ENCODE measurements around the gene PFKFB2.

The PFKFB2 gene

GRCh38 chr1:207052911-207053769 lies at the start of gene PFKFB2:
TSS of gene PFKFB2 (plus strand) at chr1:207053275. CDS start at chr1:207054718, 1,443 bp downstream.
- DNase-seq: peak; percentile 91

GRCh38 chr1:207004931-207005830 lies 47.9 kb upstream of the PFKFB2 start:
- DNase-seq: peak; percentile 58

- DNase-seq: no peak
Observed at GRCh38 chr1:207006083-207006482, 47.0 kb upstream of the PFKFB2 start.

GRCh38 chr1:207006914-207007313 lies 46.2 kb upstream of the PFKFB2 start:
- DNase-seq: no peak

- no peak for DNase-seq
Observed at GRCh38 chr1:207007352-207008033, 45.6 kb upstream of the PFKFB2 start.

- DNase-seq: no peak
Observed at GRCh38 chr1:207009182-207009850, 43.8 kb upstream of the PFKFB2 start.

GRCh38 chr1:207009945-207010344 lies 43.1 kb upstream of the PFKFB2 start:
- DNase-seq: no peak

DNA sequence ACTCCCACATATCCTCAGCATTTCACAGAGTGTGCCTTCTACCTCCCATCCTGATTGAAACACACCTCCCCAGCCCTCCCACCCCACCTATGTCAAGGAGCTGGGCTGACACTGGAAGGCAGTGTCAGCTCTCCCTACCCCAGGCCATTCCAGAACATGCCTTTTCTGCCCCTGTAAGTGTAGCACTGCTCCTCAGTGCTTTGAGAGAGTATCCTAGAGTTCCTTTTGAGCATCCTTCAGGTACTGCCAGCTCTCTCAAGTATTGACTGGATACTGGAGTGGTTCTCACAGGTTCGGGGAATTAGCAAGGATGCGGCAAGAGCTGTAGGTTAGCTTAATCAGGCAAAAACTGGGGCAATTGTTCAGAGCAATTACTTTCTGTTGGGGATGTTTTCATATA lies 42.3 kb upstream of the PFKFB2 start:
- no peak for DNase-seq

DNA sequence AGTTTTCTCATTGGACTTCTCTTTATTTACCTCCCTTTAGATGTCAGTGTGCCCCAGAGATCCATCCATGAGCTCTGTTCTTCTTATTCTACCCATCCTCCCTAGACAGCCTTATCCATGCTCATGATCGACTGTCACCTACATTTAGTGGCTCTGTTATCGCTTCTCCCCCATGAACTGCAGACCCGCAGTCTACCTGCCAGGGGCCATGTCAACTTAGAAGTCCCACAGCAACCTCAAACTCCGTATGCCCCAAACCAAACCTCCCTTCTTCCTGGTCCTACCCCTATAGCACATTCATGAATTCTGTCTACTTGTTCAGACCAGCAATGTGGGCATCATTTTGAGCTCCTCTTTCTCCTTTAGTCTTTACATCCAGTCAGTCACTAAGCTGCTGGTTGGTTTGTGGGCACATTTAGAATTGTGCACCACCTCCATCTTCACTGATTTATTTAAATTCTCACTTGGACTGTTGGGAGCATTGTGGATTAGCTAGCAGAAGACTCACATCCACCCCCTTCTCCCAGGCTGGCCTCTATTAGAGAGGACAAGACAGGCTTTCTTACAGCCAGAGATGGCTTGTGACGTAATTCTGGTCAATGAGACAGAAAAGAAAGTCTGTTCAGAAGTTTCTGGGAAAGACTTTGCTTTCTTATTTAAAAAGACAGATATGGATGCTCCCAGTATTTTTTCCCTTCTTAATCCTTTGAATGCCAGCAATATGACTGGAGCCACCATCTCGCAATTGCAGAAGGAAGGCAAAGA lies 39.6 kb upstream of the PFKFB2 start:
- no peak for DNase-seq

DNA sequence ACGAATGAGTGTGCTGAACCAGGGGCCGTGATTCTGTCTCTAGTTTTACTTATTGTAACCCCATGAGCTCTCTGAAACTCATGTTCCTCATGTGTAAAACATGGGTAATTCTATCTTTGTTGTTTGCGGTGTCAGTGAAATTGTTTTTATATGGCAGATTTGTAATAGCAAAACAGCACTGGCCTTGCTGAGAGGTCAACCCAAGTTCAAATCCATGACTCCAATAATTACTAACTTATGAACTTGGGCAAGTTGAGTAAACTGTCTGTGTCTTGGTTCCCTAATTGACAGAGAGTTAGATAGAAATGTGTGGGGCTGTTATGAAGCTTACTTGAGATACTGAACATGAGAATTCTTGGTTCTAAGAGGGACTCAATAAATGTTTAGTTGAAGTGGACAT lies 38.3 kb upstream of the PFKFB2 start:
- no peak for DNase-seq

- DNase-seq: no peak
Observed at GRCh38 chr1:207015791-207016190, 37.3 kb upstream of the PFKFB2 start.

DNA sequence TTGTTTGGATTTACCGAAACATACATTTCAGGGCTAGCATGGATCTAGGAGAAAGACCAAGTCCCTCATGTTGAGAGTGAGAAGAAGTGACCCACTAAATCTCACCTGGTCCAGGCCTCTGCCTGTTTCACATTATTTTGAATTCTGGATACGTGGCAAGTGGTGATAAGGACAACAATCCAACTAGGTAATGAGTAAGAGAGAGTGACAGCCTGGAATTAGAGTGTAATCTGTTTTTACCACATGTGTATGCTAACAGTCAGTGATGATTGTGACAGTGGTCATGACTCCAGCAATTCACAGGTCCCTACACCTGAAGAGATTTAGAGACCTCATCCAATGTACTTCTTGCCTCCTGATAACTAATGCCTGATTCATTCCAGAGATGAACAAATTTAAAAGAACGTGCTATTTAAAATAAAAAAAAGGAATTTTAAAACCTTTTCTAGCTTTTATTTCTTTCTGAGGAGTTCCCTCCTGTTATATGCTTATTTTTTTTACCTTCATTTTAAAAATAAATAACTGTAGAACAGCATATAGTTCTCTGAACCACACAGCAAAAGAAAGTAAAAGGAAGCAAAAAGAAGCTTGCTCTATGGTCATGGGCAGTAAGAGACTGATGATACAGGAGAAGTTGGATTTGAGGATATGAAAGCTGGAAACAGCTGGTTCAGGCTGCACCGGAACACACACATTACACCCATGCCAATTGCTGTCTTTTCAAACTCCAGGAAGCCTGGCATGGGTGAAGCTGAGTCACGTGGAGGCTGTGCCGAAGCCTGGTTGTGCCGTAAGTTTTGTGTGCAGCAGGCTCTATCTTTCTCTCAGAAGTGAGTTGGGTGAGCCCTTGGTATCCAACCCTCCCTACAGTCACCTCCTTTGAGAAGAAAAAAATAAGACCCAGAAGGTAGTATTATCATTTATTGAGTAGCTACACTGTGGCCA lies 35.2 kb upstream of the PFKFB2 start:
- DNase-seq: peak; percentile 83

GRCh38 chr1:207018707-207019106 lies 34.4 kb upstream of the PFKFB2 start:
- no peak for DNase-seq

DNA sequence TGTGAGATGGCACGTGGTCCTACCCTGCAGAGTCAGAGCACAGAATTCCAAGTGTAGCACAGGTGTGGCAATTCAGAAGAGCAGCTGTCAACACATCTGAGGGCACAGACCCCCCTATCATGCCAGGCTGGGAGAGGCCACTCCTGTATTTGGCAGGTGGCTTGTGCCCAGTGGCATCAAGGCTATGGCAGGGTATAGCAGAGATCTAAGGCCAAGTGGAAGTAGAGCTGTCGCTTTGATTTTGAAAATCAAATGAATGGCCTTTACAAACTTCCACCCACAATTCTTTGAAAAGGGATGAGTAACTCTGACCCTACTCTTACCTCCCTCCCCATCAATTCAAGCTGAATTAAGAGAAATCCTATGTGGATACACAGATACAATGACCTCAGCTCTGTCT lies 33.9 kb upstream of the PFKFB2 start:
- DNase-seq: no peak

GRCh38 chr1:207019661-207020060 lies 33.4 kb upstream of the PFKFB2 start:
- no peak for DNase-seq

GRCh38 chr1:207020065-207020708 lies 32.9 kb upstream of the PFKFB2 start:
- no peak for DNase-seq

- DNase-seq: peak; percentile 61
Observed at GRCh38 chr1:207020709-207021107, 32.4 kb upstream of the PFKFB2 start.

DNA sequence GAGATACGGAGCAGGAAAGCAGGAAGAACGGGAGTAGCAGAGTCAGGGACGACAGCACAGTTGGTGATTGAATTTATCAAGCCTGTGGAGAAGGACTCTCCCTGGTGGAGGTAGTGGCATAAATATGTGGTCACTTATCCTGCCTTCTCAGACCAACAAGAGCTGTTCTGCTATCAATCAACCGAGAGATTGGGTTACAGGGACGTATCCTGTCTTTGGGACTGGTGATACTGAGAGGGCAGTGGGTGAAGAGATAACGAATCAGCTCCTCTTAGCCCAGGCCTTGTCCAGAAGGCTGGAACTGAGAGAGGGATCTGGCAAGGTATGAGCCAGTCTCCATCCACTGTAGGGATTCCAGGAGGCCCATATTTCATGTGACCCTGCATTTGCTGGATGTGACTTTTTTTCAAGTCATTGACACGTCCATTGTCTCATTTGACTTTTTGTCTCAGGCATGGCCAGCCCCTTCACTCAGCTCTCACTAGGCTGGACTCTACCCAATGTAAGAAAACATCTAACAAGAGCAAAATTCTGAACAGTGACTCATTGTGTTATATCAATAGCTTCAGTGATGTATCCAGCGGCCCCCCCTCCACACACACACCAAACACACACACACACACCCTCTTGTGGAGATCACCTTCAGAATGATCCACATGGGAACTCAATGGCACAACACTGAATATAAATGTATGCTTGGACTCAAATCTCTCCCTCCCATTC lies 31.8 kb upstream of the PFKFB2 start:
- DNase-seq: no peak

- DNase-seq: no peak
Observed at GRCh38 chr1:207021876-207022596, 31.0 kb upstream of the PFKFB2 start.
